ENCODE measurements around the gene MTRF1.

The MTRF1 gene

DNA sequence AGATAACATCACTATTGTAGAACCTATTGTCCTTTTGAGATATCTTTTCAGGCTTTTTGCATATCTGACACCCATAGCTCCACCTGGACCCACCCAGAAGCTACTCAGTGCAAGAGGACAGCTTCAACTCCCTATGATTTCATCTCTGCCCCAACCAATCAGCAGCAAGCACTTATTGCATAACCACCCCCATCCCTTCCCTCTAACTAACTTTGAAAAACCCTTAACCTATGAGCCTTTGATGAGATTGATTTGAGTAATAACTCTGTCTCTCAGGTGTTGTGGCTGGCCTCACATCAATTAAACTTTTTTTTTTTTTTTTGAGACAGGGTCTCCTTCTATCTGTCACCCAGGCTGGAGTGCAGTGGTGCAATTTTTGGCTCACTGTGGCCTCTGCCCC is 13.4 kb upstream of the MTRF1 start:
- DNase-seq = no peak

DNA sequence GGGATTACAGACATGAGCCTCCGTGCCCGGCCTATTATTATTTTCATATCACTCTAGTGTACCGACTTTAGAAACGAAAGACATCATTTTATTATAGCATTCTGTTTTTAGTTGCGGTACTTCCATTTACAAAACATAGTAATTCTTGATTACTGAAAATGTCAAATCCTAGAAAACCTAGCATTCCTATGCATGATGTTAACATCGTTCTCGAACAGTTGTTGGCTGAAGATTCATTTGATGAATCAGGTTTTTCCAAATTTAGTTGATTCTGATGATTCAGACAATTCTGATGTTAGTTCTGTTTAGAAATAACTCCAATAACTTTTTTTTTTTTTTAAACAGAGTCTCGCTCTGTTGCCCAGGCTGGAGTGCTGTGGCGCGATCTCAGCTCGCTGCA is 11.5 kb upstream of the MTRF1 start:
- no peak for DNase-seq

DNA sequence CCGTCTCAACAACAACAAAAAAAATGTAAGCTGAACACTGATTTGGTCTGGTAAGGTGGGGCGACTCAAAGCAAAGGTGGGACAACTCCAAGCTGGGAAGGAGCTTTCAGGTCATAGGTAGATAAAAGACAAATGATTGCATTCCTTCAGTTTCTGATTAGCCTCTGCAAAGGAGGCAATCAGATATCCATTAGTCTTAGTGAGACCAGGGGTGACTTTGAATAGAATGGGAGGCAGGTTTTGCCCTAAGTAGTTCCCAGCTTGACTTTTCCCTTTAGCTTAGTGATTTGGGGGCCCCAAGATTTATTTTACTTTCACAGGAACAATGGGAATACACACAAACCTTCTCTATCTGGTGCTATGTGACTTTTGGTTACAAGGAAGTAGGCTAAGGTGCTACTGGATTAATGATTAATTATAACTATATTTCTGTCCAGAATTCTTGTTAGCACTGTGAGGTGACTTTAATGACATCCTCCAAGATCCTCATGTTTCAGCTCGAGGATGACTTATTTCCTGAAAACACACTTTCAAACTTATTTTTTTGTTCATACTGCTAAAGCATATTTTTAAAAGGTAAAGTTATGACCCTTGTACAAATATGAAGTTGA is 10.6 kb upstream of the MTRF1 start:
- no peak for DNase-seq

DNA sequence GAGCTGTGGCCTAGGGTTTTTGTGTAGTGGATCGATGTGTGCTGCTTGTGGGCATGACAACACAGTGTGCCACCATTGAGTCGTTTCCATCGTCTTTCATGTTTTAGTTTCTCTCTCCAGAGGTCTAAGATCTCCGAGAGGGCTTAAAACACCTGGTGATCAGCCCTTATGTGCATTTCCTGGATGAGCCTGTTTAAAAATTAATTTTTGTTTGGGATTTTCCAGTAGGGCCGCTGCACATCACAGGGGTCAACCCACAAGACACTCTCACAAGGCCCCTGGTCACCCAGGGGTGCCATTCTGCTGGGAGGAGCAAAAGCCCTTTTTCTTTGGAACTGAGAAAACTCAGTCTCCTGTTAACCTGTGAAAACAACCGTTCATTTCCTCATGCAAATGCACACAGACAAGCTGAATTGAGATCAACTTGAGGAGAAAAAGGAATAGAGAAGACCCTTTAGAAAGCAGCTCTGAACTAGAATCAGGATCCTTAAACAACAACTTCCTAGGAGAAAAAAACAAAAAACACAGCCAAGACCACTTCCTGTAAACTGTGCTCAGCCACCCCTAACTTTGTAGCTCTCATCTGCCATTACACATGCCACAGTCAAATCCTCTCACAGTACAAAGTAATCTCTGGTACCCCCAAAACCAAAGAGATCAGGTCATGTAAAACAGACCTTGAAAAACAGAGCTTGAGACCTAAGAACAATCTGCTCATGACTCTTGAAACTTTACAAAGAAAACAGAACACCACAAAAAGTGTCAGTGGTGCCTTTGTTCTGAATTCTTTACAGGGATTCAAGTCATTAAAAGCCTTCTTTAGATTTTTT is 8.3 kb upstream of the MTRF1 start:
- DNase-seq = no peak

DNA sequence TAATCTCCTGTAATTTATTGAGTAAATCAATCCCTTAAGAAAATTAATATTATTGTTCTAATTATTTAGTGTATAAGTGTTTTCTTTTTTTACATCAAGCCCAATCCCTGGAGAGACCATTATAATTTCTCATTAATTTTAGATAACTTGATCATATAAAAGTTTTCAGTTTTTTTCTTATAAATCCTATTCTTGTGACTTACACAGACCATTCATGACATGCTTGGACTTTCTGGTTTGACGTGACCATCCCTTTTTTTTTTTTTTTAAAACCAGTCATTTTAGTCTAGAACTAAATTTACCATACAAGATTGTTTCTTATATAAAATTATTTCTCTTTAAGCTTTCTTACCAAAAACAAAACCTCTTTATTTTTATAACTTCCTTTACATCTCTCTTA is 5.4 kb upstream of the MTRF1 start:
- DNase-seq = peak; percentile 2

DNA sequence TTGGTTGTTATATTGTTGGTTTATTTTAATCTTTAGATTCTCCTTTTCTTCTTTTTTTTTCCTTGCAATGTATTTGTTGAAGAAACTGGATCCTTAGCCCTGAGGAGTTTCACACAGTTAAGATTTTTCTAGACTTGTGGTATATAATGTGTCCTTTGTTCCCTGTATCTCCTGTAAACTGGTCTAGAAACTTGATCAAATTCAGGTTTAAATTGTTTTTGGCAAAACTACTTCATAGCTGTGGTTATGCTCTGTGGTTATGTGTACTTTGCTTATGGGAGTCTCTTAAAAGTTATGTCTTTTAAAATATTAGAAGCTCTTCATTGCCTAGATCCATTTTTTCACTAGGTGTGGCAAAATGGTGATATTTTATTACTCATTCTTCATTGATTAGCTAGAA is 3.7 kb upstream of the MTRF1 start:
- DNase-seq = no peak

DNA sequence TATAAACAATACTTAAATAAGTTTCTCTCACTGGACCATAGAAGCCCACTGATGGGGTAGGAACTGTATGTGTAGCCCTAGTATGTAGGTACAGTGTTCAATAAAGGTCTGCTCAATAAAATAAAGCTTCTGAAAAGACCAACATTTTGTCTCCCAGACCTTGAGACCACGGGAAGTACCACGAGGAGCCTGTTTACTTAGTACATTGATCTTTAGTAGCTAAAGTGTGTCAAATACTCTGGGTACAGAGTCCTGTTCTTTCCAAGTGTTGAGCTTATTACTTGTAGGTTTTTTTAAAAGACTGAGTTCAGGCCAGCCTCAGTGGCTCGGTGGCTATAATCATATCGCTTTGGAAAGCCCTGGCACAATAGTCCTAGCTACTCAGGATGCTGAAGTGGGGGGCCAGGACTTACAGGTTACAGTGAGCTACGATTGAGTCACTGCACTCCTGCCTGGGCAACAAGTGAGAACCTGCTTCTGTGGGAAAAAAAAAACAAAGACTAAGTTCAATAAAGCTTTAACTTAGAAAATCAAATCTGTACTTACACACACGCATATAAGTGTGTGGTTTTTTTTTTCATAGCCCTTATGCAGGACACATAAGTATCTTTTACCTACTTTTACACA is 3.4 kb downstream of the MTRF1 start:
- no peak for DNase-seq

DNA sequence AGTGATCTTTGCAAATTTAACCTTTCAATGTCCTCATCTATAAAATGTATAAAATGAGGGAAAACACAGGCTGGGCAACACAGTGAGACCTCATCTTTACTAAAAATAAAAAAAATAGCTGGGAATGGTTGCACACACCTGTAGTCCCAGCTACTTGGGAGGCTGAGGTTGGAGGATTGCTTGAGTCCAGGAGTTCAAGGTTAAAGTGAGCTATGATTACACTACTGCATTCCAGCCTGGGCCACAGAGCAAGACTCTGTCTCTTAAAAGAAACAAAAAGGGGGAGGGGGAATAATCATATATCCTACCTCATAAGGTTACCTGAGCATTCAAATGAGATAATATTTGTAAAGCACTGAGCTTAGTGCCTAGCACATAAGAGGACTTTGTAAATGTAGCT is 5.8 kb downstream of the MTRF1 start:
- no peak for DNase-seq

DNA sequence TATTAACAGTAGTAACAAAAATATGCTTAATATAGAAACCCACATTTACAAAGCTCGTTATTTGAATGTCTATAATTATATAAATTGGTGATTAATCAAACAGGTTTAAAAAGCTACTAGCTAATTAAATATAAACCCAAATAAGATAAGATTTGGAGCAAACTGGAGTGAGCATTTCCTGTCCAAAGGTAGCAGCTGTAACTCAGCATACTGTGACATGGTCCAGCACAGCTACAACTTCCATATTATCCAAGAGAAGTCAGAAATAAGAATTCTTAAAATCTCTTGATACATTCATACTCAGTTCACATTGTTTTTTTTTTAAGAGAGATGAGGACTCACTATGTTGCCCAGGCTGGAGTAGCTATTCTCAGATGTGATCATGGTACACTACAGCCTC is 8.5 kb downstream of the MTRF1 start:
- no peak for DNase-seq

DNA sequence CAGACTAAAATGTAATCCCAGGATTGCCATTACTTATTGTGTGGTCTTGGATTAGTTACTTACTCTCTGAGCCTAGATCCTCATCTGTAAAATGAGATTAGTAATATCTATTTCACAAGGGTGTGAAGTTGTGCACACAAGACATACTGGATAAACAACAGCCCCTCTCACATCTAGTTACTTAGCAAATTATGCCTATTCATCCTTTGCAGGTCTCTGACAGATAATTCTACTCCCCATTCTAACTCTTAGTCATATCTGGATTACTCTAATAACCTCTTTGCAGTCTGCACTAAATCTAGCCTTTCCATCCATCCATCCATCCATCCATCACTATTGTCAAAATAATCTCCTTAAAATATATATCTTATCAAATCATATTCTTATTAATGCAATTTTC is 12.4 kb downstream of the MTRF1 start:
- no peak for DNase-seq

DNA sequence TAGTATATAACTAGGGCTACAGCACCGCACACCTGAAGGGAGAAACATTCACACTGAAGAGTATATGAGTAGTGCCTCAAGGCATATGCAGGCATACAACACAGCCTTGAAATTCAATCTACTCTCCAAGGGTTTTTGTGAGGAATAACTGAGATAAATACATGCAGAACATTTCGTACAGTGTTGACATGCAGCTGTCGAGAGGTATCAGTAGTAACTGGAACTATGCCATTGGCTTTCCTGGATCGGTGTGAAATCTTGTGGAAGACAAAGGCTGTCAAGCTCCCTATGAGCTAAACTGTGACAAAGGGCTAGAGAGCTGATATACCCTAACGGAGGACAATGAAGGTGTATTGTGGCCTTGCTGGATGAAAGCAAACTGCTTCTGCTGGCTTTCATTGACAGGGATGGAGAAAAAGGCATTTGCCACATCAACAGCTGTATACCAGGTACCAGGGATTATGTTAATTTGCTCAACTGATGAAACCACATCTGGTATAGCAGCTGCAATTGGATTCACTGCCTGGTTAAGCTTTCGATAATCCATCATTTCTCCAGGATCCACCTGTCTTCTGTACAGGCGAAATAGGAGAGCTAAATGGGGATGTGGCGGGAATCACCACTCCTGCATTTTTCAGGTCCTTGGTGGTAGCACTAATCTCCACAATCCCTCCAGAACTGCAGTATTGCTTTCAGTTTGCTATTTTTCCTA is 16.3 kb downstream of the MTRF1 start:
- no peak for DNase-seq

DNA sequence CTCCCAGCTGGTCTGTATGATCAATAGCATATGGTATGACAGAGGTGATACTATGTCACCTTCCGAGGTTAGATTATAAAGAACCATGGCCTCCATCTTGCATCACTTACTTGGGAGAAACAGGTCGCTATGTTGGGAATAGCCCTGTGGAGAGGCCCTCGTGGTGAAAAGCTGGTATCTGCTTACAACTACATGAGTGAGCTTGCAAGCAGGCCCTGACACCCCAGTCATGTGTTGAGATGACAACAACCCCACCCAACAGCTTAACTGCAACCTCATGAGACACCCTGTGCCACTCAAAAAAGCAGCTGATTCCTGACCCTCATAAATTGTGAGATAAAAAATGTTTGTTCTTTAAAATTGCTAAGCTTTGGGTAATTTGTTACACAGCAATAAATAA is 18.8 kb downstream of the MTRF1 start:
- no peak for DNase-seq

DNA sequence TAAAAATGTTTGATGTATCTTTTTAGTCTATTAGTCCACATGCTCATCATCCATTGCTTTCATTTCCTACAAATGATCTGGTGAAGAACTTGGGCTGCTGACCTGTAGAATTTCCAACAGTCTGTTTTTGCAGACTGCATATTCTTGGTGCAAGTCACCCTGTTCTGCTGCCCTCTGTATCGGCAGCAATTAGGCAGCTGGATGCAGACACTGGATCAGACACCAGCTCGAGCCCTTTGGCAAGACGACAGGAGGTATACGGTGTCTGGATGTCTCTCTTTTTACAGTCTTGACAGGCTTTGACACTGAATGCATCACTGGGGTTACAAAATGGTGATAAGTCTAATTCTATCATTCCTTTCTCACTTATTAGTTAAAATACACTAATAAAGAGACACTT is 21.8 kb downstream of the MTRF1 start:
- no peak for DNase-seq

DNA sequence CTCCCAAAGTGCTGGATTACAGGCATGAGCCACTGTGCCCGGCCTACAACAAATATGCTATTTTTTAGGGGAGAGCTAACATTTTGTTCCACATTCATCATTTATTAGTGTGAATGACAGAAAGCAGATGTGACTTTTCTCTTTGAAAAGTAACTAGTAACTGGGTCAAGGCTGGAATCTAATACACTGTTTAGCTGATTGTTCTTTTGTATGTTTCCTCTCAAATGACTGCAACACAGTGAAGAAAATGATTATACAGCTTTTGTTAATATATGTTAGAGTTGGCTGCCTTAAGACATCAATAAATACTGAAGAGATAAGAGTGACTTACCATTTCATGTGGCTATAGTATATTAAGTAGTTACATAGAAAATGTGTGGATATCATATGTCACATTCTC is 27.0 kb downstream of the MTRF1 start:
- no peak for DNase-seq

DNA sequence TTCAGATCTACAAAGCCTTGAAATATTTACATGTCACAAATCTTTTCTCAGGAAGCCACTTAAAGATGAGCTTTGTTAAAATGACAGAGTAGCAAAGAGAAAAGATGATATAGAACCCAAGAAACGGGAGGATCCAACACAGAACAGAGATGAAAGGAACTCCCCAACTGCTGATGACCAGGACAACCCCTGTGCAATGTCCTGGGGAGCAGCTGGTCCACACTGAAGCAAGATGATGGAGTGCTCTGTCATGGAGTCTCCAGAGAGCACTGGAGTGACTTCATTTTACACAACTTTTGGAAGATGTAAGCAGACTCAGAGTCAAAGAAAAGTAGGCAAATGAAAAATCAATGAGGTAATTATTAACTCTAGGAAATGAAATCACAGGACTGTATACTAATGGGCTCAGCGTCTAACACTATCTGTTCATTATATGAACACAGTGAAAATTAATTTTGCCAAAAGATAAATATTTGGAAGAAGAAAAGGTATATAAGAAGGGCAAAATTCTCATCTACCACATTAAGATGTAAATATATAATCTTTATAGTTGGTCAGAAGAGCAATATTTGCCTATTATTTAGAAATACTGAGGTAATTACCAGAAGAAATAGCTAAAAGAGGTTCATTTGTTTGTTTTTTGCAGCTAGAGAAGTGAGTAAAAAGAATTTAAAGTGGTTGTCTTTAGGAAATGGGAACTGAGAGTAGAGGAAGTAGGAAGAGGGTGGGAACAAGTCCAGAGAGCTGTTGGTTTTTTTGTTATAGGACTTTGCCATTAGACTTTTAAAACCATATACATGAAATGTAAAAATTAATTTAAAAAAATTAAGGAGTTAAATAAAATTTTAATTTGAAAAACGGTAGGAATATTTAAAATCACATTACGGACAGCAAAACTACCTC is 30.5 kb downstream of the MTRF1 start:
- no peak for DNase-seq

DNA sequence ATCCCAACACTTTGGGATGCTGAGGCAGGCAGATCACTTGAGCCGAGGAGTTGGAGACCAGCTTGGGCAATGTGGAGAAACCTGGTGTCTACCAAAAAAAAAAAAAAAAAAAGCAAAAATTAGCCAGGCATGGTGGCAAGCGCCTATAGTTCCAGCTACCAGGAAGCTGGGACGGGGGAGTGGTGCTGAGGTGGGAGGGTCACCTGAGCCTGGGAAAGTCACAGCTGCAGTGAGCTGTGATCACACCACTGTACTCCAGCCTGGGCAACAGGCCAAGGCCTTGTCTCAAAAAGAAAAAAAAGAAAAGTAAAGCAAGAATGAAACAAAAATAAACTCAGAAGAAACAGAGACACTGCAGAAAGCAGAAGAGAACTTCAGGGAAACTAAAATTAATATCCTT is 31.6 kb downstream of the MTRF1 start:
- no peak for DNase-seq

DNA sequence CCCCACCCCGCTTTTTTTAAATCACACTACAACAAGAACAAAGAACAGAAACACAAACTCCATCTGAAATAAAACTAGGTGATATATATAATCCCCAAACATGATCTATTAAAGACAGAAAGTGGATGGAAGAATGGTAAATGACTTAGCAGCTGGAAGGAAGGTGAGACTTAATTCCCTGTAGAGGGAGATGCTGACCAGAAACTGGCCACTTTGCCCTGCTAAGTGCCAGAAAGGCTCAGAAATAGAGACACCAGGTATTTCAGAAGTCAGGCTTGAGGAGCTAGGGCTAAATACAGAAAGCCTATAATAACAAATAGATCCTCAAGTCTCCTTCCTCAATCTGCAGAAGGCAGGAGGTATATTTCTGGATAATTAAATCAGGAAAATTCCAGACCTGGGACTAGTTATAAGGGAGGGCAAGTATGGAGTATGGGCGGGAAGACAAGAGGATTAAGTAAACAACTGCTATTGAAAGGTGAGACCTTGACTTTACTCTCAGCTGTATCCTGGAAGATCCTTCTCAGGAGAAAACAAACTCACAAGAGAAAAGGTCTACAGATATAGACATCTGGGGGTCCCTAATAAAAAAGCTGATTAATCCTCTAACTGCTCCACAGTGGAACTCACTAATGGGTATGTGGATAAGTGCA is 32.2 kb downstream of the MTRF1 start:
- DNase-seq = no peak

DNA sequence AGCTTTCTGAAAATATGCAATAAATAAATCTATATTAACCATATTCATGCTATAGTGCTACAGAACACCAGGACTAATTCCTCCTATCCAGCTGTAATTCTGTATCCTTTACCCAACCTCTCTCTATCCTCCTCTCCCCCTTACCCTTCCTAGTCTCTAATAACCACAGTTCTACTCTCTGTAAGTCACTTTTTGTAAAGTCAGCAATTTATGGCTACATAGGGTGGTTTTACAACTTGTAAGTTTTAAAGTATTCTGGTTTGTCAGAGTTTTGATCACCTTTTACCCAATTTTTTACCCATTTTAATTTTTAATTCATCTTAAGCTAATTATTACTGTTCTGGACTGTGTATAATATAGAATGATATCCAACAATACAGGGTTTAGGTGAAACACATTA is 34.0 kb downstream of the MTRF1 start:
- DNase-seq = no peak

DNA sequence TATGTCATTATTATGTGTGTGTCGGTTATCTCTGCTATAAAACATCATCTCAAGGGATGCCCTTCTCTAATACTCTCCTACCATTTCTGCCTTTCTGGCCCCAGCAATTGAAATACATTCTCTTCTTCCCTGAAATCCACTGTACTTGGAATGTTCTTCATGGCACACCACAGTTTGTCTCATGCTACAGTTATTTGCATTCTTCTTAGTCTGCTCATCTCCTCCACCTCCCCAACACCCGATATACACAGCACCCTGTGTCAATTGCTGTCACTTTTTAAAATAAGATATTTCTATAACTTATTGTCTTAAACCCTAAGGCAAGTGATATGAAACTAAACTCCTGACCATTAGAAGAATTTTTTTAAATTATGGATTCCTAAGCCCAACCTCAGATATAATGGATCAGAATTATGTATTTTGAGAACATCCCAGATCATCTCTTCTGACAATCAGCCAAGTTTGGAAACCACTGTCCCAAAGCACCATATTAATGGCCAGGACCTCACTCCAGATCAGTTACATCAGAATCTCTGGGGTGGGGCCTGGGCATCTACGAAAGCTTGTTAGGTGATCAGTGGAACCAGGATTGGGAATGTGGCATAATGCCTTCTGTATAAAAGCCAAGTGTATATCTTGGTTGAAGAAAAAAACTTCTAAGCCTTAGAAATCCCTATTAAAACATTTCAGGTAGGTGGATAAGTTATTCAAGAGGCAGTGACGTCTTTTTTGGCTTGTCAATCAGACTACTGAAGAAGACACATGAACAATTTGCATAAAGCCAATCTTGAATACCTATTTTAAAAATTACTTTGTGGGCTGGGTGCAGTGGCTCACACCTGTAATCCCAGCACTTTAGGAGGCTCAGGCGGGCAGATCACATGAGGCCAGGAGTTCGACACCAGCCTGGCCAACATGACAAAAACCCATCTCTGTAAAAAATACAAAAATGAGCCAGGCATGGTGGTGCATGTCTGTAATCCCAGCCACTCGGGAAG is 39.0 kb downstream of the MTRF1 start:
- no peak for DNase-seq

DNA sequence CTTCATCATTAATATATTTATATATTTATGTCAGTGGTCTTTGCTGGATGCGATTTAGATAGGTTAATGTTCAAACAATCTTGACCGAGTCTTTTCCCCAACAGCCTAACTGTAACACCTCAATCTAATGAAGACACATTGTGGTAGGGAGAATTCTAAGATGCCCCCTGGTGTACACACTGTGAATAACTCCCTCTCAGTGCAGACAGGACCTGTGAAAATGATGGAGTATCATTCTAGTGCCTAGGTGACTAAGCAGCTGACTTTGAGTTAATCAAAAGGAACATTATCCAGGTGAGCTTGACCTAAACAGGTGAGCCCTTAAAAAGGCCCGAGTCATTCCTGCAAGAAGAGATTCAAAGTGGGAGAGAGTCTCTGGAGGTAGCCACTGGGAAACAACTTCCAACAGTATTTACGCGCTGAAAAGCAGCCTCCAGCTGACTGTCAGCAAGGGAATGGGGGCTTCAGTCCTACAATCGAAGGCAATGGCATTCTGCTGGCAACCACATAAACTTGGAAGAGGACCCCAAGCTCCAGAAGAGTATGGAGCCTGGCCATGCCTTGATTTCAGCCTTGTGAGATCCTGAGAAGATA is 41.0 kb downstream of the MTRF1 start:
- DNase-seq = peak; percentile 46

Measured in NCI-H1694 (cell line).